Measurements from ENCODE around the gene MRGPRD.
"Not testable (repeated sequence)": the region's sequence is repeated elsewhere in the genome, so short reads cannot be mapped to it uniquely, and the experiment has no call there.

MRGPRD gene

GRCh38 chr11:68992743-68993255 lies 12.0 kb upstream of the MRGPRD start:
- no peak for DNase-seq

GRCh38 chr11:68990995-68991780 lies 10.4 kb upstream of the MRGPRD start:
- DNase-seq, result no peak

- DNase-seq, result no peak
These were observed 9.3 kb upstream of the MRGPRD start for GRCh38 chr11:68989936-68990606.

GRCh38 chr11:68988491-68988890 lies 7.7 kb upstream of the MRGPRD start:
- DNase-seq, result no peak

- no peak for DNase-seq
These were observed 6.4 kb upstream of the MRGPRD start for GRCh38 chr11:68987211-68987610.

- no peak for DNase-seq
These were observed 3.0 kb upstream of the MRGPRD start for GRCh38 chr11:68983801-68984200.

- DNase-seq, result no peak
These were observed 1.3 kb upstream of the MRGPRD start for GRCh38 chr11:68982134-68982533.

GRCh38 chr11:68979931-68980775 lies 633 bp downstream of the MRGPRD start:
- no peak for DNase-seq

- no peak for DNase-seq
These were observed 1.7 kb downstream of the MRGPRD start for GRCh38 chr11:68978931-68979594.

- DNase-seq, result no peak
These were observed 2.2 kb downstream of the MRGPRD start for GRCh38 chr11:68978626-68978930.

- DNase-seq, result no peak
These were observed 2.8 kb downstream of the MRGPRD start for GRCh38 chr11:68977781-68978625.

- no peak for DNase-seq
These were observed 4.2 kb downstream of the MRGPRD start for GRCh38 chr11:68976563-68976962.

- no peak for DNase-seq
These were observed 4.7 kb downstream of the MRGPRD start for GRCh38 chr11:68976095-68976494.

GRCh38 chr11:68974421-68975194 lies 6.2 kb downstream of the MRGPRD start:
- DNase-seq, result no peak

- not testable (repeated sequence) for DNase-seq
These were observed 7.1 kb downstream of the MRGPRD start for GRCh38 chr11:68973706-68974105.

GRCh38 chr11:68973219-68973618 lies 7.6 kb downstream of the MRGPRD start:
- DNase-seq, result no peak

GRCh38 chr11:68970921-68971636 lies 9.7 kb downstream of the MRGPRD start:
- DNase-seq, result no peak

GRCh38 chr11:68969386-68969785 lies 11.4 kb downstream of the MRGPRD start:
- DNase-seq, result no peak

GRCh38 chr11:68968306-68969250 lies 12.2 kb downstream of the MRGPRD start:
- DNase-seq, result no peak
